ENCODE measurements around the gene BAHCC1.
A peak's percentile ranks its signal among the peaks of the same experiment; 100 is the strongest.

Gene BAHCC1

GRCh38 chr17:81479175-81480071 is 84.2 kb downstream of the BAHCC1 start:
- peaks cover 25% of the 10 kb centered on the region for H3K27me3 ChIP-seq (ENCODE audit: insufficient read depth, low read length)
- no peak overlapping the region for H3K4ac ChIP-seq (ENCODE audit: low read depth, low read length)
- H4K8ac ChIP-seq (ENCODE audit: low read depth, low read length), result no peak overlapping the region
- H3K79me2 ChIP-seq (ENCODE audit: control insufficient read depth, insufficient read depth, low read length, poor library complexity), result peaks cover under 1% of the 10 kb centered on the region
- DNase-seq, result no peak
- no peak overlapping the region for H2AK5ac ChIP-seq (ENCODE audit: low read length)
- H3K4me1 ChIP-seq (ENCODE audit: control insufficient read depth in 1 of 2, insufficient read depth in 2 of 2, low read length in 2 of 2), result peaks cover 4 to 5% of the 10 kb centered on the region in 2 experiments
- no peak overlapping the region for H2BK120ac ChIP-seq (ENCODE audit: insufficient read depth, low read length, poor library complexity)
- no peak overlapping the region for H3K14ac ChIP-seq (ENCODE audit: low read length)
- no peak overlapping the region for H3K23ac ChIP-seq (ENCODE audit: low read length)
- no peaks in the 10 kb centered on the region for H3K36me3 ChIP-seq (ENCODE audit: control insufficient read depth in 1 of 2, insufficient read depth in 2 of 2, low read length in 2 of 2)
- H3K27ac ChIP-seq (ENCODE audit: low read depth, low read length), result no peak overlapping the region
- H2AFZ ChIP-seq (ENCODE audit: insufficient read depth, low read length, poor library complexity), result no peak overlapping the region
- H3K18ac ChIP-seq (ENCODE audit: low read length), result no peak overlapping the region
- H3K9me3 ChIP-seq (ENCODE audit: insufficient read depth, low read depth, low read length), result peaks cover 17% of the 10 kb centered on the region
- no peak overlapping the region for H2BK12ac ChIP-seq (ENCODE audit: low read length)
- H3K4me2 ChIP-seq (ENCODE audit: low read length), result no peak overlapping the region
- no peak overlapping the region for H4K12ac ChIP-seq (ENCODE audit: low read depth, low read length)
- no peak overlapping the region for H3K9ac ChIP-seq (ENCODE audit: low read length)
- no peak overlapping the region for H3K4me3 ChIP-seq (ENCODE audit: low read depth, low read length)
- no peak overlapping the region for H4K91ac ChIP-seq (ENCODE audit: low read depth, low read length)
- no CpG with 5 or more reads among the region's 20 CpGs for WGBS (ENCODE audit: extremely low coverage, insufficient coverage, insufficient read length)
- no peaks in the 10 kb centered on the region for H3K79me1 ChIP-seq (ENCODE audit: low read length)
- no peak overlapping the region for H2BK5ac ChIP-seq (ENCODE audit: low read depth, low read length, poor library complexity)

GRCh38 chr17:81480140-81481072 is 85.1 kb downstream of the BAHCC1 start:
- H4K91ac ChIP-seq (ENCODE audit: low read depth, low read length), result no peak overlapping the region
- no peak overlapping the region for H3K4ac ChIP-seq (ENCODE audit: low read depth, low read length)
- H3K14ac ChIP-seq (ENCODE audit: low read length), result no peak overlapping the region
- peaks cover 4 to 9% of the 10 kb centered on the region in 2 experiments for H3K4me1 ChIP-seq (ENCODE audit: control insufficient read depth in 1 of 2, insufficient read depth in 2 of 2, low read length in 2 of 2)
- no peak overlapping the region for H2AK5ac ChIP-seq (ENCODE audit: low read length)
- H2BK12ac ChIP-seq (ENCODE audit: low read length), result no peak overlapping the region
- H3K23ac ChIP-seq (ENCODE audit: low read length), result no peak overlapping the region
- WGBS (ENCODE audit: extremely low coverage, insufficient coverage, insufficient read length), result no CpG with 5 or more reads among the region's 21 CpGs
- H3K79me1 ChIP-seq (ENCODE audit: low read length), result no peaks in the 10 kb centered on the region
- H3K4me3 ChIP-seq (ENCODE audit: low read depth, low read length), result no peak overlapping the region
- H3K27me3 ChIP-seq (ENCODE audit: insufficient read depth, low read length), result peaks cover 25% of the 10 kb centered on the region
- H3K9me3 ChIP-seq (ENCODE audit: insufficient read depth, low read depth, low read length), result peaks cover 17% of the 10 kb centered on the region
- no peak overlapping the region for H2BK120ac ChIP-seq (ENCODE audit: insufficient read depth, low read length, poor library complexity)
- H3K27ac ChIP-seq (ENCODE audit: low read depth, low read length), result no peak overlapping the region
- no peak overlapping the region for H4K8ac ChIP-seq (ENCODE audit: low read depth, low read length)
- DNase-seq, result no peak
- no peak overlapping the region for H3K9ac ChIP-seq (ENCODE audit: low read length)
- H3K18ac ChIP-seq (ENCODE audit: low read length), result no peak overlapping the region
- H3K36me3 ChIP-seq (ENCODE audit: control insufficient read depth in 1 of 2, insufficient read depth in 2 of 2, low read length in 2 of 2), result no peaks in the 10 kb centered on the region
- no peak overlapping the region for H3K4me2 ChIP-seq (ENCODE audit: low read length)
- H3K79me2 ChIP-seq (ENCODE audit: control insufficient read depth, insufficient read depth, low read length, poor library complexity), result peaks cover 1% of the 10 kb centered on the region
- H2AFZ ChIP-seq (ENCODE audit: insufficient read depth, low read length, poor library complexity), result no peak overlapping the region
- no peak overlapping the region for H2BK5ac ChIP-seq (ENCODE audit: low read depth, low read length, poor library complexity)
- no peak overlapping the region for H4K12ac ChIP-seq (ENCODE audit: low read depth, low read length)

GRCh38 chr17:81481073-81481799 is 86.0 kb downstream of the BAHCC1 start:
- H3K79me1 ChIP-seq (ENCODE audit: low read length), result no peaks in the 10 kb centered on the region
- no peak overlapping the region for H3K18ac ChIP-seq (ENCODE audit: low read length)
- H4K91ac ChIP-seq (ENCODE audit: low read depth, low read length), result no peak overlapping the region
- H3K4ac ChIP-seq (ENCODE audit: low read depth, low read length), result no peak overlapping the region
- peak in 1 of 2 donors; percentile 23 for DNase-seq
- peak overlapping the region; percentile 38 for H3K4me2 ChIP-seq (ENCODE audit: low read length)
- no peak overlapping the region for H3K27ac ChIP-seq (ENCODE audit: low read depth, low read length)
- H3K79me2 ChIP-seq (ENCODE audit: control insufficient read depth, insufficient read depth, low read length, poor library complexity), result peaks cover 1% of the 10 kb centered on the region
- peaks cover 17% of the 10 kb centered on the region for H3K9me3 ChIP-seq (ENCODE audit: insufficient read depth, low read depth, low read length)
- no peak overlapping the region for H3K14ac ChIP-seq (ENCODE audit: low read length)
- no CpG with 5 or more reads among the region's 94 CpGs for WGBS (ENCODE audit: extremely low coverage, insufficient coverage, insufficient read length)
- no peak overlapping the region for H2BK12ac ChIP-seq (ENCODE audit: low read length)
- H3K23ac ChIP-seq (ENCODE audit: low read length), result no peak overlapping the region
- no peak overlapping the region for H4K12ac ChIP-seq (ENCODE audit: low read depth, low read length)
- H4K8ac ChIP-seq (ENCODE audit: low read depth, low read length), result no peak overlapping the region
- H2BK120ac ChIP-seq (ENCODE audit: insufficient read depth, low read length, poor library complexity), result no peak overlapping the region
- H3K9ac ChIP-seq (ENCODE audit: low read length), result no peak overlapping the region
- H2AFZ ChIP-seq (ENCODE audit: insufficient read depth, low read length, poor library complexity), result no peak overlapping the region
- peaks cover 25% of the 10 kb centered on the region for H3K27me3 ChIP-seq (ENCODE audit: insufficient read depth, low read length)
- H2BK5ac ChIP-seq (ENCODE audit: low read depth, low read length, poor library complexity), result no peak overlapping the region
- no peak overlapping the region for H2AK5ac ChIP-seq (ENCODE audit: low read length)
- H3K4me3 ChIP-seq (ENCODE audit: low read depth, low read length), result no peak overlapping the region
- H3K36me3 ChIP-seq (ENCODE audit: control insufficient read depth in 1 of 2, insufficient read depth in 2 of 2, low read length in 2 of 2), result no peaks in the 10 kb centered on the region
- peaks cover 4 to 9% of the 10 kb centered on the region in 2 experiments for H3K4me1 ChIP-seq (ENCODE audit: control insufficient read depth in 1 of 2, insufficient read depth in 2 of 2, low read length in 2 of 2)

Data from trophoblast cell (in vitro differentiated cells and primary cell).